ENCODE measurements around the gene SWI5.
"Not testable (repeated sequence)": the region's sequence is repeated elsewhere in the genome, so short reads cannot be mapped to it uniquely, and the experiment has no call there.

Gene SWI5
- long read RNA-seq, donor 1, transcript SWI5-203 (5 exons, 763 nt) = major isoform, 16 of 28 reads
- long read RNA-seq, donor 1, partial matches to known transcripts = 7 of 28 reads
- long read RNA-seq, donor 1, other reads (novel, unspliced or antisense) = 0 of 28 reads
- long read RNA-seq, donor 2, transcript SWI5-203 (5 exons, 763 nt) = major isoform, 14 of 24 reads
- long read RNA-seq, donor 2, partial matches to known transcripts = 7 of 24 reads
- long read RNA-seq, donor 2, other reads (novel, unspliced or antisense) = 0 of 24 reads
- long read RNA-seq, donor 3, transcript SWI5-203 (5 exons, 763 nt) = major isoform, 8 of 10 reads
- long read RNA-seq, donor 3, partial matches to known transcripts = 0 of 10 reads
- long read RNA-seq, donor 3, other reads (novel, unspliced or antisense) = 0 of 10 reads
- long read RNA-seq, donor 4, transcript SWI5-203 (5 exons, 763 nt) = major isoform, 12 of 31 reads
- long read RNA-seq, donor 4, partial matches to known transcripts = 18 of 31 reads
- long read RNA-seq, donor 4, other reads (novel, unspliced or antisense) = 0 of 31 reads
- long read RNA-seq, donor 5, transcript SWI5-203 (5 exons, 763 nt) = major isoform, 12 of 14 reads
- long read RNA-seq, donor 5, partial matches to known transcripts = 0 of 14 reads
- long read RNA-seq, donor 5, other reads (novel, unspliced or antisense) = 0 of 14 reads
- long read RNA-seq, donor 6, transcript SWI5-203 (5 exons, 763 nt) = major isoform, 17 of 42 reads
- long read RNA-seq, donor 6, partial matches to known transcripts = 24 of 42 reads
- long read RNA-seq, donor 6, other reads (novel, unspliced or antisense) = 0 of 42 reads
- long read RNA-seq, donor 7, transcript SWI5-203 (5 exons, 763 nt) = major isoform, 20 of 23 reads
- long read RNA-seq, donor 7, partial matches to known transcripts = 0 of 23 reads
- long read RNA-seq, donor 7, other reads (novel, unspliced or antisense) = 0 of 23 reads
- long read RNA-seq, donor 8, transcript SWI5-203 (5 exons, 763 nt) = major isoform, 13 of 14 reads
- long read RNA-seq, donor 8, partial matches to known transcripts = 0 of 14 reads
- long read RNA-seq, donor 8, other reads (novel, unspliced or antisense) = 0 of 14 reads

DNA sequence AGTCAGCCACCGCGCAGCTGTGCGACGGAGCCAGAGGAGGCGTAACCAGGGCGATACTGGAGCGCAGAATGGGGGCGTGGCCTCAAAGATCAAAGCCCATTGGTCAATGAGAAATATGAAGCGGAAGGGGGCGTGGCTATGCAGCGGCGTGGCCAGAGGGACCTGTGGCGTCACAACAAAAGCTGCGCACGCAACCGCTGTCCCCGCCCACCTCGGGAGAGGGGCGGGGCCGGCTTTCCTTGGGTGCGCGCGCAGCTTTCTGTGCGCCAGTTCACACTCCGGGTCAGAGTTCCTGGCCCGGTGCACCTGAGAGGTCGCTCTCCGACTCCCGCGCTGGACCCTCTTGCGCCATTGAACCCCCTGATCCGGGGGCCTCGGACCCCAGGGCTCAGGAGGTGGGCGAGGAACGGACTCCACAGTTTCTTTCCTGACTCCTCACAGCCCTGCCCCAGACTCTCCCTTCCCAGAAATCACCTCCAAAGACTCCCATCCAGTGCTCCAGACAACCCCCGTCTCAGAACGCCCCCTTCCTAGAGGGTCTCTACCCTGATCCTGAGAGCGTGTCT is at the start of gene SWI5:
Gene SWI5, plus strand, starts transcription at position 269 of the 566 bp plus-strand sequence.
- peak; percentile 99 for DNase-seq

DNA sequence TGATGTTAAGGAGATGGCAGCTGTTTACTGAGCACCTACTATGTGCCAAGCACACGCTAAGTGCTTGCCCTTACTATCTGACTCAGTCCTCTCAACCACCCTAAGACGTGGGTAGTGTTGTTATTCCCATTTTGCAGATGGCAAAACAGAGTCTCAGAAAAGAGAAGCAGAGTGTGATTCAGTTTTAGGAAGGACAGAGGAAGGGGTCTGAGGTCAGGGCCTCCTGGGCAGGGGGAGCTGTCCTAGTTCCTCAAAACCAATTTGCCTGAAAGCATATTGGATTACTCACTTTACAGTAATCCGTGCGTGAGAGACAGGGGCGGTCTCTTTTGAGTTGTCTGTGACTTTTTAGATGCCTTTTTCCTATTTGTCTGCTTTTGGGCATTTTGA is 49.7 kb upstream of the SWI5 start:
- DNase-seq = no peak

DNA sequence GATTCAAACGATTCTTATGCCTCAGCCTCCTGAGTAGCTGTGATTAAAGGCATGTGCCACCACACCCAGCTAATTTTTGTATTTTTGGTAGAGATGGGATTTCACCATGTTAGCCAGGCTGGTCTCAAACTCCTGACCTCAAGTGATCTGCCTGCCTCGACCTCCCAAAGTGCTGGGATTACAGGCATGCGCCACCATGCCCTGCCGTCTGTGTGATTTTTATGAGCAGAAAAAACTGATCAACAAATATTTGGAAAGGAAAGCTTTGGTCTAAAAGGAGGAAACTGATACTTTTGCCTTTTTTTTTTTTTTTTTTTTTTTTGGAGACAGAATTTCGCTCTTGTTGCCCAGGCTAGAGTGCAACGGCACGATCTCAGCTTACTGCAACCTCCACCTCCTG is 45.2 kb upstream of the SWI5 start:
- DNase-seq = not testable (repeated sequence)

DNA sequence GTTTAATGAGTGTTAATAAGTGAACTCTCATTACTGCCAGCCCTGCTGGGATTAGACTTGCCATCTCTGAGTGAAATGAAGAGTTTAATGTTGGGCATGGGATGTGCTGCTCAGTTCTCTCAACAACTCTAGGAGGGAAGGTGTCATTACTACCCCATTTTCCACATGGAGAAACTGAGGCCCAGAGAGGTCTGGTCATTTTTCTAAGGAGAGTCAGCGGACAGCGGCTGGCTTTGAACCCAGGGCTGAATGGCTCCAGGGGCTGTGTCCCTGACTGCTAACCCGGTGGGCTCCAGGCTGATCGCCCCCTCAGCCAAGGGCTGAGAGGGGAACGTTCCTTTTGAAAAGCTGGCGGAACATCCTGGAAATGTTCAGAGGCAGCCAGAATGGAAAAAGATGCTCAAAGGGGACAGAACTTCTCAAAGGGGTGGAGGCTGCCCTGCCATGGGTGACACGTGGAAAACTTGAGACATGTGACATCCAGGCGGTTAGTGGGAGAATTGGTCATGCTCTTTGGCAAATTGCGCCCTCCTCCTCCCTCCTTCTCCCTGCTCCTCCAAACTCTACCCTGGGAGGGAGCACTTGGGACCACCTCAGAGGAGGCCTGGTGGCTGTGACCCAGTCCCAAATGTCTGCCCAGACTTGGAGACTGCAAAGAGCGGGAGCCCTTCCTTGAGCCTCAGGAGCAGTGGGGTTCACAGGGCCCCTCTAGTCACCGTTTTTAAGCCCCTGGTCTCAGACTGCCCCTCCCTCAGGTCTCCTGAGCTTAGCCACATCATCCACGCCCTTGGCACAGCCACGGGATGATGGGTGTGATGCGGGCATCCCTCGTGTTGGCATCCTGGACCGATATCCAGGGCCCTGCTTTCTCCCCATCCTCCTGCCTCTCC is 44.2 kb upstream of the SWI5 start:
- no peak for DNase-seq

DNA sequence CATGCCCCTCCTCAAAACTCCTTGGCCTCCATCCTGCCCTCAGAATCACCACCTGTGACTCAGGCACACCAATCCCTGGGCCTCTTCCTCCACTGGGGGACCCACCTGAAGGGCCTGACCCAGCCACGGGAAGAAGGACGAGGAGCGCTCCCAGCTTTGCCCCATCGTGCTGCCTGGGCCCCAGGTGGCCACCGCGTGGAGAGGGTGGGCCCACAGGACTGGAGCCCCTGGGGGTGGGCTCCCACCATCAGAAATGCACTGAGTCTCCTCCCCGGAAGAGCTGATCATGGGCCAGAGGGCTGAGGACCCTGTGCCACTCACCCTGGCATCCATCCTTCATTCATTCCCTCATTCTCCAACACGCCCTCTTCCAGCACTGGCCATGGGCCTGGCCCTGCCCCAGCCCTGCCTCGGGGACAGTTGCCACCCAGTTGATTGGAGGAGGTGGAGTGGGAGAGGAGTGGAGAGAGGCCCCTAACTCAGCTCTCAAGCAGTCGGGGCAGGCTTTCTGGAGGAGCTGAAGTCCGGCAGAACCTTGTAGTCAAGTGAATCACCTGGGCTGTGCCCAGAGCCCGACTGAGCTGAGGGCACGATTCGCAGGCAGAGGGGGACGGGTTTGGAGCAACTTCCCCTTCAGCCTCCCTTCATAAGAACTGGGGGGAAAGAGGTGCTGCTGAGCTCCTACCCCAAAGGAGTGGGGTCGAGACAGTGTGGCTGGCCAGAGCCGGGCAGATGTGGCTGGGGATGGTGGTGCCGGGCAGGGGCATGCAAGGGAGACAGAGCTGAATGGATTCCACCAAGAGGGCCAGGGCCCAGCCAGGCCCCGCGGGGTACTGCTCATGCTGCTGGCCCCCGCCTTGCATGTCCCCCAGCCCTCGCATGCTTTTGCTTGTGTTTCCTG is 43.3 kb upstream of the SWI5 start:
- DNase-seq = peak; percentile 1

DNA sequence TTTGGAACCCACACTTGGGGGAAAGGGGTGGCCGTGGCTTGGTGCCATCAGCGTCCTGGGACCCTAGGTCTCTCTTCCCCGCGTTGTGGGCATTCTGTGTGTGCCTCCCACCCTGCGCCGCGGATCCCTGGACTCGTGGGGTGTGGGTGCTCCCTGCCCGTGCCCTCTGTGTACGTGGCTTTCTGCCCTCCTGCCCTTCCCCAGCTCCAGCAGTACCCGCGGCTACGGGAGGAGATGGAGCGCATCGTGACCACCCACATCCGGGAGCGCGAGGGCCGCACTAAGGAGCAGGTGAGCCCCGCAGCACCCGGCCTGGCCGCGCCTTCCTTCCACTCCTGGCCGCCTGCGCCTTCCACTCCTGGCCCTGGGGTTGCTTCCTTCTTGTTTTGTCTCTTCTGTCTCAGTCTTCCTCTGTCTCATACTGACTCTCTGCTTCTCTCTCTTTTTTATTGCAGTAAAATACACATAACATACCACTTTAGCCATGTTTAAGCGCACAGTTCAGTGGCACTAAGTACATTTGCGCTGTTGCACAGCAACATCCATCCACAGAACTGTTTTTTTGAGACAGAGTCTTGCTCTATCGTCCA is 42.2 kb upstream of the SWI5 start:
- no peak for DNase-seq

DNA sequence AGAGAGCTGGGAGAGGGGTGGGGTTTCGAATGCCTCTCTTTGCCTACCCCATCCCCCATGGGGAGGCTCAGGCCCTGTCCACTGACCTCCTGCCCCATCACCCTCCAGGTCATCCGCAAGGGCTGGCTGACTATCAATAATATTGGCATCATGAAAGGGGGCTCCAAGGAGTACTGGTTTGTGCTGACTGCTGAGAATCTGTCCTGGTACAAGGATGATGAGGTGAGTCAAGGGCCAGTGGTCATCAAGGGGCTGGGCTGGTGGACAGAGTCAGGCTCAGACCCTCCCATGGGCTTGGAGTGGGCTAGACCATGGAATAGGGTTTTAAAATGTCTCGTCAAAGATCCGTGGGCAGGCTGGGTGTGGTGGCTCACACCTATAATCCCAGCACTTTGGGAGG is 34.0 kb upstream of the SWI5 start:
- no peak for DNase-seq

DNA sequence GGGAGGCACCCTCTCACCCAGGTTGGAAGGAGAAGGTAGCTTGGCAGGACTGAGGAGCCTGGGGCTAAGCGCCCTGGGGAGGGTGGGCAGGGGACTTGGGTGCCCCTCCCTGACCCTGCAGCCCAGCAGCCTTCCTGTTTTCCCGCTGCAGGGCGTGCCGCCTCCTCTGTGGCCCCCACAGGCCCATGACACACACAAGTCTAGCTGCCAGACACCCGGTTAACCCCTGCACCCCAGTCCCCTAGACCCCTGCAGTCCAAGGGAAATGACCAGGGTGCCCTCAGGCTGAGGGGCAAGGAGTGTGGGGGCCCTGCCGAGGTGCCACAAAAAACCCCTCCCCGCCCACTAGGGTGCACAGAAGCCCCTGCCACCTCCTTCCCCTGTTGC is 33.3 kb upstream of the SWI5 start:
- no peak for DNase-seq

DNA sequence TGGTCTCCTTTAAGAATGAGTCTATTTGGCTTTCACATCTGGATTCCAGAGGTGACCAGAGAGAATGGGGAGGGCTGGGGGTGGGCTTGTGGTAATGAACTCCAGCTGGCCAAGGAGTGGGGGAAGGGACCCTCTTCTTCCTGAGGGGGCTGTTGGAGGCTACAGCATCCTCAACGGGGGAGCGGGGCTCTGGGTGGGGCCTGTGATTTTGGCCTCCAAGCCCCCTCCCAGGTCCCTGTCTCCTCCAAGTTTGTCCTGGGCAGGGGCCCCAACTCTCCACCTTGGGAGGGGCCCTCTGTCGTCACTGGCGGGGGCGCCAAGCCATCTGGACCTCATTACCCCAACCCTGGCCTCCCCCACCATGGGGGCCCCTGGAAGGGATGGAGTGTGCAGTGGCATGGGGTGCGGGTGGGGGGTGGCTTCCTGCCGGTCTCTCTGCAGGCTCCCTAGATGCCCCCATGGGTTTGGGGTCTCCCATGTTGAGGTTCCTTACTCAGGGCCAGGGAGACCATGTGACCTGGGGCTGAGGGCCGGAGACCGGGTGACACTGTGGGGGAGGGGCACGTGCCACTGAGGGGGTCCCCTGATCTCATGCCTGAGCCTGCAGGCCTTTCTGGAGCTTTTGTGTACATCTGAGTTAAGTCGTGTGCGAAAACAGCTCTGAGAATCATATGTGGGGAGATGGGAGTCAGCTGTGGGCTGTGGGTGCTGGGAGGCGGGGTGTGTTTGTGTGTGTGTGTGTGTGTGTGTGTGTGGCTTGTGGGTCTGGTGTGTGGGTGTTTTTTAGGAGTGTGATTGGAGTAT is 32.7 kb upstream of the SWI5 start:
- peak; percentile 41 for DNase-seq

DNA sequence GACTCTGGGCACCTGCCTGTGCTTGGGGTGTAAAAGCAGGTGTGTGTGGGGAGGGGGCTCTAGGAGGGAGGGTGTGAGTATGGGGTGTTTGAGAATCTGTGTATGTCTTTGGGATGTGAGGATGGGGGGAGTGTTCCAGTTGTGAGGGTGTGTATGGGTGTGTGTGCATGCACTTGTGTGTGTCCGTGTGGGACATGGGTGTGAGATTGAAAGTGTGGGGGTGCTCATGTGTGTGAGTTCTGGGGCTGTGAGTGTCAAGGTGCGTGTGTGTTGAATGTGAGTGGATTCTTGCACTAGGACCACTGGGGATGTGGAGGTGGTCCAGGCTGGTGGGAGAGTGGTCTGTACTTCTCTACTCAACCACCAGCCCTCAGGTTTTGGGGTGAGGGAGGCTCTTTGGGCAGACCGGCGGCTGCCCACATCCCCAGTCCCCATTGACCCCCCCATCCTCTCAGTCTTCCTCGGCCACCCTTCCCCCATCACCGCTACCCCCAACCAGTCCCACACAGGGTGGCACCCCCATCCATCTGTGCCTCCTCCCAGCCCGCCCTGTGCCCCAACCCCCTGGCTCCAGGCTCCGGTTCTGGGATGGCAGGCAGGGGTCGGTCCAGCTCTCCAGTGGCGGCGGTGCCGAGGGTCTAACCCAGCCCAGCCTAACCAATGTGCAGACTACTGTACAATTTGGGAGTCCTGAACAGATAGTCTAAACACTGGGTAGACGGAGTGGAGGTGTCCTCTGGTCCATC is 31.8 kb upstream of the SWI5 start:
- peak; percentile 28 for DNase-seq

DNA sequence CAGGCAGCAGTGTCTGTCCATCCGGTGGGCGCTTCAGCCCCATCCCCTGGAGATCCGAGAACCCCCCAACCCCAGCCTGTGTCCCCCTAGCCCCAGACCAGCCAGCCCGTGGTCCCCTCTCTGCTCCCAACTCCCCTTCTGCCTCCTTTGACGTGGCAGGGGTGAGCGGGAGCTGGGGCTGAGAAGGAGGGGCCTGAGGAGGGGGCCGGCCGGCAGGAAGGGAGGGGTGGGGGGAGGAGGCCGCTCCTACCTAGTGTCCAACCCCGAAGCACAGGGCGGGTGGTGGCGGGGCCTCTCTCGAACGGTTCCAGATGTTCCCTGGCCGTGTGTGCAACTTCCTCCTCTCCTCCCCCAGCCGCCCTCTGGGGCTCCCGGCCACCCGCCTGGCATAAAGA is 31.2 kb upstream of the SWI5 start:
- DNase-seq = no peak

DNA sequence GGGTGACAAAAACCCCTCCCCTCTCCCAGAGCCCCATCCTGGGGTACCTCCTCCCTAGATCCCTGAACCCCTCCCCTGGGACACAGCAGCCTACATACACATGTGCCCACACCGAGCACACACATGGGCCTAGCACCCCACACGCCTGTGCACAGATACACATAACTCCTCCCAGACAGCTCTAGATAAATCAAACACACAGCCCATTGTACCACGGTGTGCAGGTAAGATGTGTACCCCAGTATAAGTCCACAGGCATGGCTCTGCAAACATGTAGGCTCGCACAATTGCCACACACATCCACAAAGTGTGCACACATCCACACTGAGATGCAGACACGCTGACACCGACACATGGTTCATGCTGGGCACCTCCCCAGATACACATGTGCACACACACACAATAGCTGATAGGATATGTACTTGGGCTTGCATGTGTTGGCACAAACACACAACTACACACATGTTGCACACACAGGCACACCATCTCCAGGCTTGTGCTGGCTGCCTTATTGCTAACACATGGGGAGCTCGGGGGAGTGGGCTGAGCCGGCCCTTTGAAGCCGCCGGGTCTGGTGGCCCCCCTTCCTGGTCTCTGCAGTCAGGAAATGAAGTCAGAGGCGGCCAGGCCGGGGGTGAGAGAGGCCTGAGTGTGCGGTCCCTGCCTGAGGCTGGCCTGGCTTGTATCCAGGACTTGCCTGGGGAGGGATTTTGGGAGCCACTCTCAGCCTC is 30.5 kb upstream of the SWI5 start:
- peak; percentile 75 for DNase-seq

DNA sequence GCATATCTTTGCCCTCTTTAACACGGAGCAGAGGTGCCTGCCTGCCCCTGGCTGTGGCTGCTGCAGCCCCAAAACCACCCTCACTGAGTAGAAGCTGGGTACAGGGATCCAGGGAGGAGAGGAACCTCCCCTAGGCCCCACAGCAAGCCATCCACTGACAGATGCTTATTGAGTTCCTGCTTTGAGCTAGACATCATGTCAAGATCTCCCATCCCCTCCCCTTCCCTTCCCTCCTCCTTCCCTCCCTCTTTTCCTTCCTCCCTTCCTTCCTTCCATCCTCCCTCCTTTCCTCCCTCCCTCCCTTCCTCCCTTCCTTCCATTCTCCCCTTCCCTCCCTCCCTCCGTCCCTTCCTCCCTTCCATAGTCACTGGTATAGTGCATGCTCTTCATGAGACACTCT is 29.6 kb upstream of the SWI5 start:
- DNase-seq = peak; percentile 35

DNA sequence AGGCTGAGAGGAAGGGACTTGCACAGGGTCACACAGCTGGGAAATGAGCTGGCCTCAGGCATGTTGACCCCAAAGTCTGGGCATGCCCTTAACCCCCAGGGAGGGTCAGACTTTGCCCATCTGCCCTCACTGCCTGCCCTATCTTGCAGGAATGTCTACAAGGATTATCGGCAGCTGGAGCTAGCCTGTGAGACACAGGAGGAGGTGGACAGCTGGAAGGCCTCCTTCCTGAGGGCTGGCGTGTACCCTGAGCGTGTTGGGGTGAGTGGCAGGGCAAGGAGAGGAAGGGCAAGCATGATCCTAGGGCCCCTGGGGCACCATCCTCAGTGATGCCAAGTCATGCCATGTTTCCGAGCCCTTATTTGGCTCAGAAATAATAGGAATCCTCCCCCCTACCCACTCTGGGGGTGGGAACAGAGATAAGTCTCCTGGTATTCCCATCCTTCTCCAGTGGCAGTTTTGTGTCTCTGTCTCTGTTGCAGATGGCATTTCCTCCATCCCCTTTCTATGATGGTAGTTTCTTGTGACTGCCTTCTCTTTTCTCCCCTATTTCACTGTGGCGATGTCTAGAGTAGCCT is 28.8 kb upstream of the SWI5 start:
- no peak for DNase-seq

DNA sequence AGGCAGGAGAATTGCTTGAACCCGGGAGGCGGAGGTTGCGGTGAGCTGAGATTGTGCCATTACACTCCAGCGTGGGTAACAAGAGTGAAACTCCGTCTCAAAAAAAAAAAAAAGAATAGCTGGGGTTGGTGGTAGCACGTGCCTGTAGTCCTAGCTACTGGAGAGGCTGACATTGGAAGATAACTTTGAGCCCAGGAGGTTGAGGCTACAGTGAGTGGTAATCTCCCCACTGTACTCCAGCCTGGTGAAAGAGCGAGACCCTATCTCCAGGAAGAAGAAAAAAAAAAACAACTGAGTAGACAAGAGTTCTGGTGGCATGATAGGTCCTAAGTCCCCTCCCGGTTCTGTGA is 26.5 kb upstream of the SWI5 start:
- DNase-seq = no peak

DNA sequence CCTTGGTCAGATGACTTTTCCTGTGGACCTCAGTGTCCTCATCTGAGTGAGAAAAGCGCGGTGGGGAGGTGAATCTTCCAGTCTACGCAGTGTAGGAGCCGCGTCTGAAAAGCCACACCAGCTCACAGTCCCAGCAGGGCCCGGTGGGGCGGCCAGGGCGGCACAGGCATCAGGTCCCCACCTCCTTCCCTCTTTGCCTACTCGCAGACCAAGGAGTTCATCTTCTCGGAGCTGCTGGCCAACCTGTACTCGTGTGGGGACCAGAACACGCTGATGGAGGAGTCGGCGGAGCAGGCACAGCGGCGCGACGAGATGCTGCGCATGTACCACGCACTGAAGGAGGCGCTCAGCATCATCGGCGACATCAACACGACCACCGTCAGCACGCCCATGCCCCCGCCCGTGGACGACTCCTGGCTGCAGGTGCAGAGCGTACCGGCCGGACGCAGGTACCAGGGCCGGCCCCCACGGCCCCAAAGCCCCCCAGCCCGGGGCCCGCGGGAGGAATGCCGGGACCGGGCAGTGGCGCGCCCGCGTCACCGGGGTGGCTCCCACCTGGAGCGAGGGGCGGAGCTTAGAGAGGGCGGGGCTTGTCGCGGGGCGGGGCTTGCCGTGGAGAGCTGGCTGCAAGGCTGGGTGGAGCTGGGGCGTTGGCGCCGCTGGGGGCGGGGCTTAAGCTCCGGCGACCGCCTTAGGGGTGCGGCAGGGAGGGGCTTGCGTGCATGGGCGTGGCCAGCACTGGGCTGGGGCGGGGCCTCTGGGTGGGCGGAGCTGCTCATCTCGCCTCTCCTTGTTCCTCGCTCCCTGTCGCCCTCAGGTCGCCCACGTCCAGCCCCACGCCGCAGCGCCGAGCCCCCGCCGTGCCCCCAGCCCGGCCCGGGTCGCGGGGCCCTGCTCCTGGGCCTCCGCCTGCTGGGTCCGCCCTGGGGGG is 25.9 kb upstream of the SWI5 start:
- peak; percentile 75 for DNase-seq

Data from right kidney (tissue), 9 donors.